Natural killer cell (primary cell): ENCODE data around the gene LRP5. TPM values are rescaled to one million over a fixed set of nuclear protein-coding genes. Genes with fewer than 3 reads are reported as not detected.
"Not testable (repeated sequence)": the region's sequence is repeated elsewhere in the genome, so short reads cannot be mapped to it uniquely, and the experiment has no call there.

Experiments
- ATAC-seq, 3 donors: fragments of 150-1000 bp in 2 of 3; fragments of 200-7000 bp in 1 of 3; cut with Tn5 transposase; 1 replicate in 1 of 3; 2 replicates in 2 of 3; pipeline ENCODE4 v1.10.0; 2021; ENCODE audit warnings: mild to moderate bottlenecking in 2 of 3, moderate library complexity in 2 of 3
- DNase-seq, 2 donors: peaks; one replicate each; pipeline versions ENCODE4 v3.0.0 to v3.0.0-alpha.2; 2013 to 2021; ENCODE audit warnings: mixed read lengths in 1 of 2
- H3K27ac ChIP-seq: one replicate; pipeline ENCODE4 v1.5.1; 2013; ENCODE audit warnings: mild to moderate bottlenecking, low read length
- H3K27me3 ChIP-seq: one replicate; pipeline ENCODE4 v1.6.1; 2013; ENCODE audit warnings: low read length; ENCODE audit not compliant: control insufficient read depth, insufficient read depth
- H3K36me3 ChIP-seq: one replicate; pipeline ENCODE4 v1.6.1; 2013; ENCODE audit warnings: low read length; ENCODE audit not compliant: control insufficient read depth, insufficient read depth
- H3K4me1 ChIP-seq: one replicate; pipeline ENCODE4 v1.6.1; 2013; ENCODE audit warnings: low read length; ENCODE audit not compliant: control insufficient read depth, insufficient read depth
- H3K4me3 ChIP-seq: one replicate; pipeline ENCODE4 v1.5.1; 2013; ENCODE audit warnings: low read length
- H3K9me3 ChIP-seq: one replicate; pipeline ENCODE4 v1.6.1; 2013; ENCODE audit warnings: low read length; ENCODE audit not compliant: control insufficient read depth, insufficient read depth
- H3K27ac Mint-ChIP-seq, 2 donors: one replicate each; pipeline ENCODE4 v1.8.0; 2022; ENCODE audit warnings: mild to moderate bottlenecking in 2 of 2, mixed read lengths in 2 of 2, moderate library complexity in 1 of 2
- H3K27me3 Mint-ChIP-seq, 2 donors: one replicate each; pipeline ENCODE4 v1.8.0; 2022; ENCODE audit warnings: low read depth in 2 of 2, mixed read lengths in 2 of 2
- H3K36me3 Mint-ChIP-seq: one replicate; pipeline ENCODE4 v1.8.0; 2022; ENCODE audit warnings: mixed read lengths
- H3K4me1 Mint-ChIP-seq, 2 donors: one replicate each; pipeline ENCODE4 v1.8.0; 2022; ENCODE audit warnings: mixed read lengths in 2 of 2
- H3K4me3 Mint-ChIP-seq: one replicate; pipeline ENCODE4 v1.8.0; 2022; ENCODE audit warnings: mild to moderate bottlenecking, moderate library complexity, mixed read lengths
- H3K9me3 Mint-ChIP-seq, 2 donors: one replicate each; pipeline ENCODE4 v1.8.0; 2022; ENCODE audit warnings: mixed read lengths in 2 of 2
- CTCF ChIP-seq: fragments of 200-600 bp; IDR thresholded peaks from one replicate; pipeline ENCODE4 v1.8.0; 2022; ENCODE audit warnings: antibody characterized with exemption
- WGBS: methylation state at CpG from one replicate; pipeline ENCODE4 v1.1.7; 2013; ENCODE audit warnings: missing lambda C conversion rate; ENCODE audit not compliant: insufficient coverage; 5-methylcytosine and 5-hydroxymethylcytosine counted together
- intact Hi-C: fragments of 100-400 bp; cut with micrococcal nuclease; formaldehyde crosslinking; loops from one replicate; pipeline ENCODE4 v1.14.2; 2022
- total RNA-seq, 4 donors: library from RNA; stranded (reverse); fragments of 120-200 nt in 1 of 4; gene quantifications; one replicate each; pipeline versions ENCODE4 v1.2.3 to v1.2.4, GENCODE V29; 2013 to 2022

The LRP5 gene
- total RNA-seq, 3 donors from 2014 or later (not counting 1 experiment from before 2014, with no cell fraction given), result 0.36 to 1.3 (median 0.89) TPM

DNA sequence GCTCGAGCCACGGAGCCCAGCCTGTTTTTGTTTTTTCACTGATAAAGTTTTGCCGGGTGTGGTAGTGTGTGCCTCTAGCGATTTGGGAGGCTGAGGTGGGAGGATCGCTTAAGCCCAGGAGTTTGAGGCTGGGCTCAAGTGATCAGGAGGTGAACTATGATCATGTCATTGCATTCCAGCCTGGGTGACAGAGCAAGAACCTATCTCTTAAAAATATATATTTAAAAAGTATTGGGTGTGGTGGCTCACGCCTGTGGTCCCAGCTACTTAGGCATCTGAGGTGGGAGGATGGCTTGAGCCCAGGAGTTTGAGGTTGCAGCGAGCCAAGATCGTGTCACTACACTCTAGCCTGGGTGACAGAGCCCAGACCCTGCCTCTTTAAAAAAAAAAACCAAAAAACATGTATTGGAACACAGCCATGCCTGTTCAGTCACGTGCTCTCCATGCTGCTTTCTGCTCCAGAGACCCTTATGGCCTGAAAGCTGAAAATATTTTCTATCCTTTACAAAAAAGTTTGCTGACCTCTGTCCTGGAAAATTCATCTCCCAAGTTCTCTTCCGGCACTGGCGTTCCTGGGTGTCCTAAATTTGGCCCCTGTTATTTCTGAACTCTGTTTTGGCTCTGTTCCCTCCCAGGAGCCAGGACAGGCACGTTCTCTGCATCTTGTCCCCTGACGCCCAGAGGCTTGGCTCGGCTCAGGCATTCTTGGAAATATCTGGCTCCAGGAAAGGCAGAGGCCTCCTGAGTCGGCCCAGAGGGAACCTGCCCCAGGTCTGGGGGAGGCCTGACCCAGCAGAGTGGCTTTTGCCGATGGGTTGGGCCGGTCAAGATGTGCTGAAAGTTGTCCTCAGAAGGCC is 86.8 kb downstream of the LRP5 start:
- Histone ChIP-seq H3K4me3 (no peak overlapping the region), H3K4me1 (peaks cover 4% of the 10 kb centered on the region), H3K27ac (no peak overlapping the region), H3K36me3 (no peaks in the 10 kb centered on the region), H3K9me3 (no peaks in the 10 kb centered on the region), H3K27me3 (no peaks in the 10 kb centered on the region)
- no peak overlapping the region for H3K4me3 Mint-ChIP-seq
- no peak for TF ChIP-seq CTCF
- DNase-seq, result no peak
- no peak overlapping the region for H3K27ac Mint-ChIP-seq
- no peaks in the 10 kb centered on the region for H3K36me3 Mint-ChIP-seq
- H3K27me3 Mint-ChIP-seq, result no peaks in the 10 kb centered on the region
- no peaks in the 10 kb centered on the region for H3K9me3 Mint-ChIP-seq
- intact Hi-C loops, result no loop called here
- no peak for ATAC-seq
- no peaks in the 10 kb centered on the region for H3K4me1 Mint-ChIP-seq
- 83% methylated on average over 17 of the region's 17 CpGs for whole genome bisulfite sequencing

- 92% methylated on average over 13 of the region's 13 CpGs for WGBS
- intact Hi-C loops, result no loop called here
- no peak overlapping the region for H3K27ac Mint-ChIP-seq
- no peaks in the 10 kb centered on the region for H3K9me3 Mint-ChIP-seq
- no peak for DNase-seq
- no peak for ATAC-seq
- H3K36me3 Mint-ChIP-seq, result no peaks in the 10 kb centered on the region
- H3K27me3 ChIP-seq, result no peaks in the 10 kb centered on the region
- no peak overlapping the region for H3K4me3 Mint-ChIP-seq
- no peaks in the 10 kb centered on the region for H3K4me1 Mint-ChIP-seq
- H3K27ac ChIP-seq, result no peak overlapping the region
- TF ChIP-seq CTCF, result no peak
- no peak overlapping the region for H3K4me3 ChIP-seq
- no peaks in the 10 kb centered on the region for H3K27me3 Mint-ChIP-seq
- H3K9me3 ChIP-seq, result no peaks in the 10 kb centered on the region
- no peaks in the 10 kb centered on the region for H3K36me3 ChIP-seq
- peaks cover 4% of the 10 kb centered on the region for H3K4me1 ChIP-seq
Observed at GRCh38 chr11:68399916-68400315, 87.5 kb downstream of the LRP5 start.

GRCh38 chr11:68400584-68400983 is 88.2 kb downstream of the LRP5 start:
- H3K27ac ChIP-seq, H3K27me3 ChIP-seq, intact Hi-C loops, H3K4me1 Mint-ChIP-seq, ATAC-seq, H3K4me1 ChIP-seq, H3K27ac Mint-ChIP-seq, H3K4me3 ChIP-seq, H3K36me3 Mint-ChIP-seq, H3K4me3 Mint-ChIP-seq, H3K9me3 Mint-ChIP-seq, H3K36me3 ChIP-seq, H3K27me3 Mint-ChIP-seq, DNase-seq, H3K9me3 ChIP-seq: not testable (repeated sequence)
- WGBS, result 94% methylated on average over 6 of the region's 7 CpGs

DNA sequence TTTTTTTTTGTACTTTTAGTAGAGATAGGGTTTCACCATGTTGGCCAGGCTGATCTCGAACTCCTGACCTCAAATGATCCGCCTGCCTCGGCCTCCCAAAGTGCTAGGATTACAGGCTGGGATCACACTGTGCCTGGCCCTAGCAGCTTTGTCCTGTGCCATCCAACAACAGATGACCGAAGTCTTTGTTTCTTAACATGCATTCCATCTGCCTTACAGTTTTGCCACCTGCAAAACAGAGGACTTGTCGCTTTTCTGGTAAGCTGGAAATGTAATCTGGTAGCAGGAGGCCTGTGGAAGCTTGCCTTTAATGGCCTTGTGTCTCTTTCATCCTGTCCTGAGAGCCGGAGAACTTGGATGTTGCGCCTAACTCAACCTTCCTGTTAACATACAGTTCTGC is 89.5 kb downstream of the LRP5 start:
- Histone ChIP-seq H3K4me3 (no peak overlapping the region), H3K4me1 (no peaks in the 10 kb centered on the region), H3K27me3 (no peaks in the 10 kb centered on the region), H3K9me3 (no peaks in the 10 kb centered on the region), H3K27ac (no peak overlapping the region), H3K36me3 (no peaks in the 10 kb centered on the region)
- H3K9me3 Mint-ChIP-seq, result no peaks in the 10 kb centered on the region
- no peak overlapping the region for H3K27ac Mint-ChIP-seq
- no peaks in the 10 kb centered on the region for H3K4me1 Mint-ChIP-seq
- intact Hi-C loops, result no loop called here
- DNase-seq (no peak), ATAC-seq (no peak)
- no peaks in the 10 kb centered on the region for H3K36me3 Mint-ChIP-seq
- no peak for TF ChIP-seq CTCF
- H3K4me3 Mint-ChIP-seq, result no peak overlapping the region
- 84% methylated on average over 7 of the region's 7 CpGs for WGBS
- no peaks in the 10 kb centered on the region for H3K27me3 Mint-ChIP-seq
